H9 (cell line): ENCODE data around the gene CAPN8. TPM values are rescaled to one million over a fixed set of nuclear protein-coding genes. Genes with fewer than 3 reads are reported as not detected.

Source experiments
- DNase-seq: peaks from one replicate; pipeline ENCODE4 v3.0.0-alpha.2; 2017
- H2AFZ ChIP-seq: one replicate; pipeline ENCODE4 v1.6.1; 2013; ENCODE audit warnings: mild to moderate bottlenecking, low read length, control low read depth, moderate library complexity
- H2AK5ac ChIP-seq: 2 replicates; pipeline ENCODE4 v1.6.1; 2013; ENCODE audit warnings: low read length, control low read depth, mixed read lengths; ENCODE audit not compliant: insufficient read length
- H2BK120ac ChIP-seq: one replicate; pipeline ENCODE4 v1.6.1; 2013; ENCODE audit warnings: low read depth, mild to moderate bottlenecking, low read length, control low read depth, inconsistent platforms; ENCODE audit not compliant: poor library complexity, severe bottlenecking
- H2BK12ac ChIP-seq: 2 replicates; pipeline ENCODE4 v1.6.1; 2013; ENCODE audit warnings: low read length, control low read depth, mixed read lengths, low read depth; ENCODE audit not compliant: insufficient read length
- H2BK15ac ChIP-seq: 2 replicates; pipeline ENCODE4 v1.6.1; 2013; ENCODE audit warnings: low read depth, low read length, control low read depth
- H2BK20ac ChIP-seq: one replicate; pipeline ENCODE4 v1.6.1; 2013; ENCODE audit warnings: low read depth, mild to moderate bottlenecking, low read length, control low read depth, inconsistent platforms; ENCODE audit not compliant: poor library complexity, severe bottlenecking
- H2BK5ac ChIP-seq: 2 replicates; pipeline ENCODE4 v1.6.1; 2013; ENCODE audit warnings: low read length, control low read depth, mixed read lengths; ENCODE audit not compliant: insufficient read length
- H3K14ac ChIP-seq: 2 replicates; pipeline ENCODE4 v1.6.1; 2013; ENCODE audit warnings: low read length, control low read depth; ENCODE audit not compliant: insufficient read depth
- H3K18ac ChIP-seq: 2 replicates; pipeline ENCODE4 v1.6.1; 2013; ENCODE audit warnings: low read depth, mild to moderate bottlenecking, mixed read lengths, low read length, control low read depth; ENCODE audit not compliant: insufficient read length
- H3K23ac ChIP-seq: 2 replicates; pipeline ENCODE4 v1.6.1; 2013; ENCODE audit warnings: low read length, control low read depth, mixed read lengths, low read depth; ENCODE audit not compliant: insufficient read length
- H3K23me2 ChIP-seq: 2 replicates; pipeline ENCODE4 v1.6.1; 2013; ENCODE audit warnings: low read depth, mild to moderate bottlenecking, mixed read lengths, low read length, control low read depth; ENCODE audit not compliant: insufficient read length, poor library complexity, severe bottlenecking
- H3K27ac ChIP-seq: 2 replicates; pipeline ENCODE4 v1.5.1; 2013; ENCODE audit warnings: low read length, control low read depth, mixed read lengths, low read depth; ENCODE audit not compliant: insufficient read length
- H3K27me3 ChIP-seq: 2 replicates; pipeline ENCODE4 v1.6.1; 2013; ENCODE audit warnings: low read length, control low read depth, inconsistent platforms; ENCODE audit not compliant: insufficient read depth
- H3K4ac ChIP-seq: 2 replicates; pipeline ENCODE4 v1.6.1; 2013; ENCODE audit warnings: low read depth, mild to moderate bottlenecking, control low read depth, inconsistent platforms, low read length, moderate library complexity
- H3K4me1 ChIP-seq: 2 replicates; pipeline ENCODE4 v1.6.1; 2013; ENCODE audit warnings: low read length, control low read depth, inconsistent platforms; ENCODE audit not compliant: insufficient read depth
- H3K4me2 ChIP-seq: 2 replicates; pipeline ENCODE4 v1.6.1; 2013; ENCODE audit warnings: low read length, control low read depth, mixed read lengths; ENCODE audit not compliant: insufficient read length, insufficient read depth
- H3K56ac ChIP-seq: 2 replicates; pipeline ENCODE4 v1.6.1; 2013; ENCODE audit warnings: low read depth, mild to moderate bottlenecking, mixed read lengths, low read length, control low read depth; ENCODE audit not compliant: insufficient read length
- H3K79me1 ChIP-seq: 2 replicates; pipeline ENCODE4 v1.6.1; 2013; ENCODE audit warnings: low read depth, mild to moderate bottlenecking, moderate library complexity, low read length, control low read depth, inconsistent platforms; ENCODE audit not compliant: insufficient read depth, poor library complexity, severe bottlenecking
- H3K79me2 ChIP-seq: 2 replicates; pipeline ENCODE4 v1.6.1; 2013; ENCODE audit warnings: low read length, control low read depth, inconsistent platforms; ENCODE audit not compliant: insufficient read depth
- H3K9ac ChIP-seq: 2 replicates; pipeline ENCODE4 v1.6.1; 2013; ENCODE audit warnings: low read length, control low read depth, mixed read lengths; ENCODE audit not compliant: insufficient read length; ENCODE audit errors: extremely low read depth
- H3K9me3 ChIP-seq: one replicate; pipeline ENCODE4 v1.6.1; 2013; ENCODE audit warnings: low read depth, low read length, inconsistent platforms; ENCODE audit not compliant: control insufficient read depth
- H3T11ph ChIP-seq: one replicate; pipeline ENCODE4 v1.6.1; 2013; ENCODE audit warnings: mild to moderate bottlenecking, low read length, control low read depth, inconsistent platforms
- H4K20me1 ChIP-seq: one replicate; pipeline ENCODE4 v1.6.1; 2013; ENCODE audit not compliant: control insufficient read depth, insufficient read length, insufficient read depth
- H4K5ac ChIP-seq: 2 replicates; pipeline ENCODE4 v1.6.1; 2013; ENCODE audit warnings: low read depth, mild to moderate bottlenecking, mixed read lengths, low read length, control low read depth; ENCODE audit not compliant: insufficient read length
- H4K8ac ChIP-seq: replicated peaks from 2 replicates; pipeline ENCODE4 v1.6.1; 2013; ENCODE audit warnings: low read length, control low read depth, mixed read lengths, low read depth; ENCODE audit not compliant: insufficient read length
- H4K91ac ChIP-seq: 2 replicates; pipeline ENCODE4 v1.6.1; 2013; ENCODE audit warnings: low read depth, mild to moderate bottlenecking, moderate library complexity, mixed read lengths, low read length, control low read depth; ENCODE audit not compliant: insufficient read length
- H3K27ac Mint-ChIP-seq, 3 experiments: 2 replicates in 2 of 3; 3 replicates in 1 of 3; pipeline ENCODE4 v1.8.0; 2020 to 2021; ENCODE audit warnings: mixed read lengths in 3 of 3, mild to moderate bottlenecking in 1 of 3, moderate library complexity in 1 of 3
- H3K27me3 Mint-ChIP-seq: 2 replicates; pipeline ENCODE4 v1.8.0; 2021; ENCODE audit warnings: low read depth, mild to moderate bottlenecking, moderate library complexity, mixed read lengths
- H3K36me3 Mint-ChIP-seq, 3 experiments: 2 replicates in 2 of 3; 3 replicates in 1 of 3; pipeline ENCODE4 v1.8.0; 2020 to 2021; ENCODE audit warnings: low read depth in 3 of 3, mixed read lengths in 3 of 3; ENCODE audit not compliant: insufficient read depth in 1 of 3
- H3K4me1 Mint-ChIP-seq, 2 experiments: 2 replicates each; pipeline ENCODE4 v1.8.0; 2020; ENCODE audit warnings: mixed read lengths in 2 of 2
- H3K4me3 Mint-ChIP-seq, 2 experiments: 2 replicates in 1 of 2; 3 replicates in 1 of 2; pipeline ENCODE4 v1.8.0; 2020 to 2021; ENCODE audit warnings: mild to moderate bottlenecking in 2 of 2, mixed read lengths in 2 of 2, moderate library complexity in 1 of 2
- H3K9me3 Mint-ChIP-seq, 2 experiments: 2 replicates in 1 of 2; 3 replicates in 1 of 2; pipeline ENCODE4 v1.8.0; 2020; ENCODE audit warnings: mild to moderate bottlenecking in 2 of 2, mixed read lengths in 2 of 2, moderate library complexity in 1 of 2
- WGBS: extraction: QIAGEN DNeasy Blood & Tissue Kit; methylation state at CpG from one replicate; pipeline ENCODE4 v1.1.7; 2013; ENCODE audit warnings: missing lambda C conversion rate, low lambda C conversion rate, mixed read lengths; ENCODE audit not compliant: insufficient read length; ENCODE audit errors: extremely low coverage; 5-methylcytosine and 5-hydroxymethylcytosine counted together
- total RNA-seq: library from RNA; stranded (reverse); gene quantifications from 2 replicates; pipeline ENCODE4 v1.2.1, GENCODE V29; 2021
- TF ChIP-seq, protein P1 (sequence below): fragments of 200-600 bp; sonication (generic); conservative IDR thresholded peaks from 3 replicates; pipeline ENCODE4 v1.8.0; 2021; ENCODE audit warnings: antibody characterized with exemption, mild to moderate bottlenecking

CAPN8 gene
- total RNA-seq, 1 experiment from 2014 or later = not detected

DNA sequence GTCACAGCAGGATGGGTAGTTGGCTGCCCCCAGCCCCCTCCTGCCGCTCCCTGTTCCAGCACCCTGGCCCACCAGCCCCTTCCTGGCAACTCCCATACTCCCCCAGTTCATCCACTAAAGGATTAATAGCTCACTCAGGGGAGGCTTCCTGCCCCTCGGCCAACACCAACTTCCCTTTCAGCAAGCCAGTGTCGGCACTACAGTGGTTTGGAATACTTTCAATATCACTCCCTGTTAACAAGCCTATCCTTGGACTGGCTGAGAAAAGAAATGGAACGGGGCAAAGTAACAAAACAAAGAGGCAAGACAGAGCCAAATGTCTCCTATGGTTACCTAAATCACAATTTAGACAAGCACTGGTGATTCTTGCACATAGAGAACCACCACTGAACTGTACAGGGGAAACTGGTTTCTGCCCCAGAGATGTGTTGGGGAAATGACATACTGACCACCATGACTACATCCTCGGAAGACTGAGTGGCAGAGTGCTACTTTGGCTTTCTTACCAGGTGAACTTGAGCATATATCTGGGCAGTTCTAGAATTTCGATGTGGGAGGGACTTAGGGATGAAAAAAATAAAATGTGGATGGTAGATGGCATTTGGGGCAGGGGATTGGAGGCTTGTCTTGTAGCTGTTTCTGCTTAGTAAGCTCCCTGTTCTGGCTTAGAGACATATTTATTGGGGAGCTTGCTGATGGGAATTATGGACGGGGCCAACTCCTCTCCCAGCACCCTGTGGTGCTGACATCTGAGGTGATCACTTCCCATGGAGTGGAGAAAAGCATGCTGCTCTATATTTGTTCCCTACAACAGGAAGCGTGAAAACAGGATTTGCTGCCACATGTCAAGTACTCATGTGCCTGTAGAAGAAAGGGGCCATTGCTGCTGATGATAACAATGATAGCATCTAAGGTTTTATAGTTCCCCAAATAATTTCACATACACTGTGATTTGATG lies 39.7 kb upstream of the CAPN8 start:
- peaks cover 20% of the 10 kb centered on the region for H3K27me3 Mint-ChIP-seq
- Histone ChIP-seq H3K9ac (no peak overlapping the region), H3K4me2 (no peak overlapping the region), H4K91ac (no peak overlapping the region), H3K23me2 (no peaks in the 10 kb centered on the region), H3K27ac (no peak overlapping the region), H3T11ph (no peak overlapping the region), H2BK5ac (no peak overlapping the region), H3K9me3 (no peaks in the 10 kb centered on the region), H2BK12ac (no peak overlapping the region), H2BK20ac (no peak overlapping the region), H2AK5ac (no peak overlapping the region), H3K79me2 (no peaks in the 10 kb centered on the region), H2BK15ac (no peak overlapping the region), H3K56ac (no peak overlapping the region), H2AFZ (no peak overlapping the region), H3K4ac (no peak overlapping the region), H4K8ac (no peak overlapping the region), H3K79me1 (no peaks in the 10 kb centered on the region), H3K14ac (no peak overlapping the region), H3K27me3 (no peaks in the 10 kb centered on the region), H3K18ac (no peak overlapping the region), H2BK120ac (no peak overlapping the region), H4K5ac (no peak overlapping the region), H3K23ac (no peak overlapping the region), H3K4me1 (no peaks in the 10 kb centered on the region), H4K20me1 (no peaks in the 10 kb centered on the region)
- no peak overlapping the region; a peak in 1 of 7 replicates for H3K27ac Mint-ChIP-seq
- peaks cover 30 to 31% of the 10 kb centered on the region in 2 experiments for H3K4me1 Mint-ChIP-seq
- no peak overlapping the region for H3K4me3 Mint-ChIP-seq
- TF ChIP-seq, protein P1, sequence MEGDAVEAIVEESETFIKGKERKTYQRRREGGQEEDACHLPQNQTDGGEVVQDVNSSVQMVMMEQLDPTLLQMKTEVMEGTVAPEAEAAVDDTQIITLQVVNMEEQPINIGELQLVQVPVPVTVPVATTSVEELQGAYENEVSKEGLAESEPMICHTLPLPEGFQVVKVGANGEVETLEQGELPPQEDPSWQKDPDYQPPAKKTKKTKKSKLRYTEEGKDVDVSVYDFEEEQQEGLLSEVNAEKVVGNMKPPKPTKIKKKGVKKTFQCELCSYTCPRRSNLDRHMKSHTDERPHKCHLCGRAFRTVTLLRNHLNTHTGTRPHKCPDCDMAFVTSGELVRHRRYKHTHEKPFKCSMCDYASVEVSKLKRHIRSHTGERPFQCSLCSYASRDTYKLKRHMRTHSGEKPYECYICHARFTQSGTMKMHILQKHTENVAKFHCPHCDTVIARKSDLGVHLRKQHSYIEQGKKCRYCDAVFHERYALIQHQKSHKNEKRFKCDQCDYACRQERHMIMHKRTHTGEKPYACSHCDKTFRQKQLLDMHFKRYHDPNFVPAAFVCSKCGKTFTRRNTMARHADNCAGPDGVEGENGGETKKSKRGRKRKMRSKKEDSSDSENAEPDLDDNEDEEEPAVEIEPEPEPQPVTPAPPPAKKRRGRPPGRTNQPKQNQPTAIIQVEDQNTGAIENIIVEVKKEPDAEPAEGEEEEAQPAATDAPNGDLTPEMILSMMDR = no peak
- no peak for DNase-seq
- no CpG with 5 or more reads among the region's 8 CpGs for WGBS
- H3K9me3 Mint-ChIP-seq = no peaks in the 10 kb centered on the region; a peak in 1 of 5 replicates
- no peaks in the 10 kb centered on the region for H3K36me3 Mint-ChIP-seq
